CD8-positive, alpha-beta memory T cell (primary cell): ENCODE results near the gene GRM2. TPM values are rescaled to one million over a fixed set of nuclear protein-coding genes. Genes with fewer than 3 reads are reported as not detected.

Source experiments
- CTCF ChIA-PET: fragments of 350-600 bp; sonication (Branson Sonifier 250); formaldehyde crosslinking; loops from one replicate; lab custom pipeline; 2021; ENCODE audit warnings: antibody characterized with exemption; lab: Charles Lee
- POLR2A ChIA-PET: fragments of 350-600 bp; sonication (Branson Sonifier 250); formaldehyde crosslinking; loops from one replicate; lab custom pipeline; 2021; ENCODE audit warnings: antibody characterized with exemption; lab: Charles Lee
- DNase-seq, 5 donors: peaks; one replicate each; pipeline versions ENCODE4 v3.0.0 to v3.0.0-alpha.2; 2020 to 2022; ENCODE audit warnings: mixed read lengths in 1 of 5
- H3K27ac ChIP-seq: one replicate; pipeline ENCODE4 v1.7.0; 2013; ENCODE audit warnings: low read depth, mild to moderate bottlenecking, low read length, moderate library complexity
- H3K27me3 ChIP-seq: 2 replicates; pipeline ENCODE4 v1.7.0; 2013; ENCODE audit warnings: low read length, mild to moderate bottlenecking; ENCODE audit not compliant: insufficient read depth, poor library complexity, severe bottlenecking
- H3K36me3 ChIP-seq: 2 replicates; pipeline ENCODE4 v1.7.0; 2013; ENCODE audit warnings: mild to moderate bottlenecking, low read length, moderate library complexity; ENCODE audit not compliant: insufficient read depth
- H3K4me1 ChIP-seq: 2 replicates; pipeline ENCODE4 v1.7.0; 2013; ENCODE audit warnings: mild to moderate bottlenecking, low read length, moderate library complexity; ENCODE audit not compliant: insufficient read depth
- H3K4me3 ChIP-seq: 2 replicates; pipeline ENCODE4 v1.7.0; 2013; ENCODE audit warnings: mild to moderate bottlenecking, low read length
- H3K9me3 ChIP-seq: 2 replicates; pipeline ENCODE4 v1.7.0; 2013; ENCODE audit warnings: mild to moderate bottlenecking, low read length
- H3K27ac Mint-ChIP-seq, 8 donors: one replicate each; pipeline ENCODE4 v1.8.0; 2020 to 2021; ENCODE audit warnings: mixed read lengths in 8 of 8, mild to moderate bottlenecking in 6 of 8, inconsistent platforms in 3 of 8, moderate library complexity in 3 of 8
- H3K27me3 Mint-ChIP-seq, 2 donors: one replicate each; pipeline ENCODE4 v1.8.0; 2020 to 2021; ENCODE audit warnings: mixed read lengths in 2 of 2, mild to moderate bottlenecking in 1 of 2, moderate library complexity in 1 of 2
- H3K36me3 Mint-ChIP-seq, 3 donors: one replicate each; pipeline ENCODE4 v1.8.0; 2020 to 2021; ENCODE audit warnings: mixed read lengths in 3 of 3, inconsistent platforms in 1 of 3, mild to moderate bottlenecking in 1 of 3
- H3K4me1 Mint-ChIP-seq, 3 donors: one replicate each; pipeline ENCODE4 v1.8.0; 2020 to 2021; ENCODE audit warnings: mixed read lengths in 3 of 3, inconsistent platforms in 1 of 3, mild to moderate bottlenecking in 1 of 3
- H3K4me3 Mint-ChIP-seq, 7 donors: one replicate each; pipeline ENCODE4 v1.8.0; 2020 to 2021; ENCODE audit warnings: mixed read lengths in 7 of 7, mild to moderate bottlenecking in 6 of 7, moderate library complexity in 4 of 7, inconsistent platforms in 2 of 7
- H3K9me3 Mint-ChIP-seq, 5 donors: one replicate each; pipeline ENCODE4 v1.8.0; 2020 to 2022; ENCODE audit warnings: mixed read lengths in 5 of 5, mild to moderate bottlenecking in 3 of 5, moderate library complexity in 2 of 5, inconsistent platforms in 1 of 5
- polyA plus RNA-seq: library from polyadenylated mRNA; unstranded; fragments of 300-500 nt; fragmentation: Illumina TruSeq; gene quantifications from one replicate; pipeline ENCODE4 v1.2.3, GENCODE V29; 2021
- total RNA-seq, 2 experiments: library from RNA; stranded (reverse); gene quantifications; one replicate each; pipeline ENCODE4 v1.2.3, GENCODE V29; 2021

GRM2 gene
- total RNA-seq, result under 1 TPM; 0.59 to 0.62 TPM
- 0.10 TPM for polyA plus RNA-seq

DNA sequence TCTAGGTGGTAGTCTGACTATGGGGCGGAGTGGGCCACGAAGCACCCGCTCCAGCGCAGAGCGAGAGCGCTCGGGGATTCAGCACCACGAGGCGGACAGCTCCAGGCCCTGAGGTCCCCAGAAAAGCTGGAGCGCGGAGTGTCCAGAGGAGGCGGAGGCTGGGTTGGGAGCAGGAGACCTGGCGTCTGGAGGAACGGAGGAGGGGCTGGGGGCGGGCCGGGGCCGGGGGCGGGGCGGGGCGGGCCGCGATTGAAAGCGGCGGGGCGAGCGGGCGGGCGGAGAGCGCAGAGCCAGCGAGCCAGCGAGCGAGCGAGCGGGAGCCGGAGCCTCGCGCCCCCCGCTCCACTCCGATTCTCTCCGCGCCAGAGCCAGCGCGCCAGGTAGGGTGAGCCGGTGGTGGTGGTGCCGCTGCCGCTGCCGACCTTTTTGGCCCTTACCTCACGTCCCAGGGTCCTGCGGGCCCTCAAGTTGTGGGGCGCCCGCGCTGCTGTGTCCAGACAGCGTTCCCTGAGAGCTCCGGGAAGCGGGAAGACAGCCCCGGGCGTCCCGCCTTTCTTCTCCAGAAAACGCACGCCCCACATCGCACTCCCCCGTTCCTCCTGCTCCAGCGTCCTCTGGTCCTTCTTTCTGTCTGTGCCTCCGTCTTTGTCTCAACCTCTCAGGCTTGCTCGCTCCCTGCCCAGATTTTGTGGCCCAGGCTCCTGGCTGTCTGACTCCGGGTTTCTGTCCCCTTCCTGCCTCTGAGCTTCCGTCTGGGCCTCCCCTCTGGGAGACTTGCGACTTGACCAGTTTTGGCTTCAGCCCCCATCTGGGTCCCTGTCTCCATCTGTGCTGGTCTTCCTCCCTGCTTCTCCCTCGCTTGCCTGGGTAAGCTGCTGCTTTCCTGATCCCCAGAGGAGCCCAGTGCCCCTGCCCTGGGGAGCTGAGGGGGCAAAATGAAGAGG is at the start of gene GRM2:
Gene GRM2, plus strand, starts transcription at position 281 of the 944 bp plus-strand sequence. CDS start 1,916 bp downstream, outside the sequence.
- H3K36me3 ChIP-seq, result peaks cover 1% of the 10 kb centered on the region
- Mint-ChIP-seq H3K27ac (peak within 1 kb of the TSS in 2 of 8 donors; percentile 38 to 85), H3K27me3 (peaks cover 0 to 3% of the 10 kb centered on the region in 2 donors), H3K9me3 (no peaks in the 10 kb centered on the region), H3K4me3 (peak within 1 kb of the TSS in 1 of 7 donors; percentile 5), H3K4me1 (peaks cover 8 to 37% (median 24%) of the 10 kb centered on the region in 3 donors), H3K36me3 (peaks cover 0 to 36% (median 3%) of the 10 kb centered on the region in 3 donors)
- H3K4me1 ChIP-seq, result no peaks in the 10 kb centered on the region
- H3K9me3 ChIP-seq, result no peaks in the 10 kb centered on the region
- ChIA-PET CTCF (interaction anchor here (1.1 to 1.7 kb wide), 2 partner anchors 12 to 25 kb away, joined by 4 to 5 read pairs; no protein-coding TSS in a partner anchor), POLR2A (no interaction called here)
- no peak within 1 kb of the TSS for H3K27ac ChIP-seq
- DNase-seq, result peak in 1 of 5 donors; percentile 45
- H3K27me3 ChIP-seq, result no peaks in the 10 kb centered on the region
- H3K4me3 ChIP-seq, result no peak within 1 kb of the TSS

- ChIA-PET CTCF (no interaction called here), POLR2A (no interaction called here)
- H3K36me3 ChIP-seq, result peaks cover 32% of the 10 kb centered on the region
- Mint-ChIP-seq H3K27me3 (no peaks in the 10 kb centered on the region), H3K4me3 (no peak overlapping the region), H3K4me1 (no peaks in the 10 kb centered on the region), H3K36me3 (peaks cover 7 to 76% (median 29%) of the 10 kb centered on the region in 3 donors), H3K9me3 (peaks cover 0 to 3% (median 0%) of the 10 kb centered on the region in 5 donors), H3K27ac (peak overlapping the region in 1 of 8 donors; percentile 33)
- no peaks in the 10 kb centered on the region for H3K9me3 ChIP-seq
- H3K27me3 ChIP-seq, result no peaks in the 10 kb centered on the region
- no peak overlapping the region for H3K27ac ChIP-seq
- no peaks in the 10 kb centered on the region for H3K4me1 ChIP-seq
- no peak for DNase-seq
- H3K4me3 ChIP-seq, result no peak overlapping the region
These were observed 49.6 kb upstream of the GRM2 start for GRCh38 chr3:51657234-51657633.

DNA sequence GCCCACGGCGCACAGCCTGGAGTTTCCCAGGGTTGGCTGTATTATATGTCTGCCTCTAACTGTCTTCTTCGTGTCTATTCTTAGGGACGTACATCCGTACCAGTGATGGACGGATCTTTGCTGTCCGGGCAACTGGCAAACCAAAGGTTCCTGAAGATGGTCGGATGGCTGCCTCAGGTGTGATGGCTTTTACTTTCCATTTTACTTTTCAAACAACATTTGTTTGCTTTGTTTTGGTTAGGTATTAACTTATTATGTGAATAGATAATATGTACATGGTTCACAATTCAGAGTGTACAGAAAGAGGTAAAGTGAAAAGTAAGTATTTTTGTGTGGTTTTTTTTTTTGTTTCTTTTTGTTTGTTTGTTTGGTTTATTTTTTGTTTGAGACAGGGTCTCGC is 46.9 kb upstream of the GRM2 start:
- H3K27me3 Mint-ChIP-seq, result no peaks in the 10 kb centered on the region

DNA sequence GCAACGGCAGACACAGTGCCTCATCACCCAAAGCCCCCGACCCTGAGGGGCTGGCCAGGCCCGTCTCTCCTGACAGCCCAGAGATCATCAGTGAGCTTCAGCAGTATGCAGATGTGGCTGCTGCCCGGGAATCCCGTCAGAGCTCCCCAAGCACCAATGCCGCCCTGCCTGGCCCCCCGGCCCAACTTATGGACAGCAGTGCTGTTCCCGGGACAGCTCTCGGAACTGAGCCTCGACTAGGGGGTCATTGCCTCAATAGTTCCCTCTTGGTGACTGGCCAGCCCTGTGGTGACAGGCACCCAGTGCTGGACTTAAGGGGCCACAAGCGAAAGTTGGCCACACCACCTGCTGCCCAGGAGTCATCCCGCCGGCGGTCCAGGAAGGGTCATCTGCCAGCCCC is 44.4 kb upstream of the GRM2 start:
- H3K9me3 Mint-ChIP-seq, result no peaks in the 10 kb centered on the region
- Histone ChIP-seq H3K36me3 (peaks cover 26% of the 10 kb centered on the region), H3K9me3 (no peaks in the 10 kb centered on the region), H3K4me1 (no peaks in the 10 kb centered on the region), H3K27ac (no peak overlapping the region), H3K27me3 (no peaks in the 10 kb centered on the region), H3K4me3 (no peak overlapping the region)
- H3K4me1 Mint-ChIP-seq, result no peaks in the 10 kb centered on the region
- H3K27ac Mint-ChIP-seq, result peak overlapping the region in 2 of 8 donors; percentile 36 to 59
- DNase-seq, result no peak
- H3K27me3 Mint-ChIP-seq, result no peaks in the 10 kb centered on the region
- CTCF ChIA-PET, result interaction anchor here (2.5 kb wide), 1 partner anchor 19 kb away, joined by 6 read pairs; no protein-coding TSS in a partner anchor
- H3K4me3 Mint-ChIP-seq, result no peak overlapping the region
- H3K36me3 Mint-ChIP-seq, result peaks cover 2 to 70% (median 23%) of the 10 kb centered on the region in 3 donors
- POLR2A ChIA-PET, result no interaction called here

More for the DNA sequence above, 46.9 kb upstream of the GRM2 start:
- H3K4me3 Mint-ChIP-seq, result no peak overlapping the region
- no peaks in the 10 kb centered on the region for H3K9me3 ChIP-seq
- CTCF ChIA-PET, result interaction anchor here (2.5 to 3.4 kb wide), 2 partner anchors 10 to 22 kb away, joined by 6 to 17 read pairs; partner anchors contain the start of gene TEX264
- peaks cover 40% of the 10 kb centered on the region for H3K36me3 ChIP-seq
- H3K4me1 ChIP-seq, result no peaks in the 10 kb centered on the region
- H3K27ac Mint-ChIP-seq, result no peak overlapping the region
- no peaks in the 10 kb centered on the region for H3K4me1 Mint-ChIP-seq
- no peak for DNase-seq
- POLR2A ChIA-PET, result no interaction called here
- H3K27ac ChIP-seq, result no peak overlapping the region
- H3K36me3 Mint-ChIP-seq, result peaks cover 4 to 85% (median 36%) of the 10 kb centered on the region in 3 donors
- no peaks in the 10 kb centered on the region for H3K9me3 Mint-ChIP-seq
- no peak overlapping the region for H3K4me3 ChIP-seq
- no peaks in the 10 kb centered on the region for H3K27me3 ChIP-seq

GRCh38 chr3:51668756-51669155 is 38.1 kb upstream of the GRM2 start:
- no peak for DNase-seq
- POLR2A ChIA-PET, result interaction anchor here (1.3 kb wide), 1 partner anchor 13 kb away, joined by 4 read pairs; no protein-coding TSS in a partner anchor
- H3K9me3 Mint-ChIP-seq, result no peaks in the 10 kb centered on the region
- peak overlapping the region in 7 of 8 donors; percentile 54 to 94 (median 89) for H3K27ac Mint-ChIP-seq
- Histone ChIP-seq H3K4me1 (peaks cover 40% of the 10 kb centered on the region), H3K27ac (no peak overlapping the region), H3K4me3 (no peak overlapping the region), H3K36me3 (no peaks in the 10 kb centered on the region), H3K27me3 (no peaks in the 10 kb centered on the region), H3K9me3 (no peaks in the 10 kb centered on the region)
- peaks cover 0 to 19% (median 0%) of the 10 kb centered on the region in 3 donors for H3K36me3 Mint-ChIP-seq
- CTCF ChIA-PET, result interaction anchor here (1.2 to 13.9 kb wide), 5 partner anchors 10 to 167 kb away, joined by 3 to 210 read pairs (median 17); partner anchors contain the start of gene DCAF1
- peaks cover 39 to 49% (median 42%) of the 10 kb centered on the region in 3 donors for H3K4me1 Mint-ChIP-seq
- peak overlapping the region in 1 of 7 donors; percentile 82 for H3K4me3 Mint-ChIP-seq
- H3K27me3 Mint-ChIP-seq, result peaks cover 0 to 2% of the 10 kb centered on the region in 2 donors

DNA sequence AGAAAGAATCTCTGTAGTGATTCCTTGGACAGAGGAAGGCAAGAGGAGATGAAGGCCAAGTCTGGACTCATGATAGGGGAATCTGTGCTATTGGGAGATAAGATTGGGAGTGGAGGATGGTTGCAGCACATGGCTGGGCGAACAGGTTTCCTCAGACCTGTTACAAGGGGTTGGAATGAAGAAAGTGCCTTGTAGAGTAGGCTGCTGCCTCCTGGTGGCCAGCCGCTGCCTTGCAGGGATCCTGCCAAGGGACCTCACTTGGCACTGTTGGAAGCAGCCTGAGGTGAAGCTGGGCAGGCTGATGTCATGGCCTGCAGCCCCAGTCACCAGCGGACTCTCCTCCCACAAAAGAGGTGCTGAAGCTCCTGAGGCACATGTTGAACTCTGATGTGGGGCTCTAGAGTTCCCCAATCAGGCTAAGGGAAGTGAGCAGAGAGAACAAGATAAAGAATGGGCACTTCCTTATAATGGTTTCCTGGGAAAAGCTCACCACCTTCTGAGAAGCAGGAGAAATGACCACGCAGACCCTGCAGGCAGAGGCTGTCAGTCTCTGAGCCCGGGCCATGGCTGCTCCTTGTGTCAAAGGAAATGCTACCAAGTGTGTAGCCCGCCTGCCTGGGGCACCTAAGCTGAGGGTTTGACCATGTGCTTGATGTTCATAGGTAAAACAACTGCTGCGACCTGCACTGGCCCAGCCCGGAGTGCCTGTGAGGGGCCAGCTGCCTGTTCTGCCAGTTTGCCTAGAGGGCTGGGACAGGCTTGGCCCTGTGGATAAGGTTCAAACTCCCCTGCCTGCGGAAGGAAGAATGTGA is 37.4 kb upstream of the GRM2 start:
- DNase-seq, result peak; percentile 63 to 82 (median 69)
- peaks cover 46 to 56% (median 49%) of the 10 kb centered on the region in 3 donors for H3K4me1 Mint-ChIP-seq
- Histone ChIP-seq H3K36me3 (peaks cover 2% of the 10 kb centered on the region), H3K9me3 (no peaks in the 10 kb centered on the region), H3K4me3 (peak overlapping the region; percentile 90), H3K4me1 (peaks cover 46% of the 10 kb centered on the region), H3K27me3 (no peaks in the 10 kb centered on the region), H3K27ac (peak overlapping the region; percentile 96)
- peaks cover 0 to 17% (median 0%) of the 10 kb centered on the region in 3 donors for H3K36me3 Mint-ChIP-seq
- H3K9me3 Mint-ChIP-seq, result no peaks in the 10 kb centered on the region
- H3K4me3 Mint-ChIP-seq, result peak overlapping the region; percentile 51 to 91 (median 77)
- ChIA-PET POLR2A (interaction anchor here (0.7 to 1.4 kb wide), 3 partner anchors 12 to 170 kb away, joined by 3 to 8 read pairs (median 4); partner anchors contain the start of gene DCAF1), CTCF (interaction anchor here (0.8 to 13.9 kb wide), 13 partner anchors 8 to 1054 kb away, joined by 3 to 210 read pairs (median 4); partner anchors contain the start of genes DCAF1 and RAD54L2)
- peak overlapping the region; percentile 80 to 95 (median 90) for H3K27ac Mint-ChIP-seq
- H3K27me3 Mint-ChIP-seq, result peaks cover 0 to 2% of the 10 kb centered on the region in 2 donors
